Kidney glomerular epithelial cell (primary cell): ENCODE results near the gene CMIP.

Experiments
- DNase-seq: peaks from one replicate; lab custom pipeline; 2025; lab: John Stamatoyannopoulos, UW

CMIP gene

DNA sequence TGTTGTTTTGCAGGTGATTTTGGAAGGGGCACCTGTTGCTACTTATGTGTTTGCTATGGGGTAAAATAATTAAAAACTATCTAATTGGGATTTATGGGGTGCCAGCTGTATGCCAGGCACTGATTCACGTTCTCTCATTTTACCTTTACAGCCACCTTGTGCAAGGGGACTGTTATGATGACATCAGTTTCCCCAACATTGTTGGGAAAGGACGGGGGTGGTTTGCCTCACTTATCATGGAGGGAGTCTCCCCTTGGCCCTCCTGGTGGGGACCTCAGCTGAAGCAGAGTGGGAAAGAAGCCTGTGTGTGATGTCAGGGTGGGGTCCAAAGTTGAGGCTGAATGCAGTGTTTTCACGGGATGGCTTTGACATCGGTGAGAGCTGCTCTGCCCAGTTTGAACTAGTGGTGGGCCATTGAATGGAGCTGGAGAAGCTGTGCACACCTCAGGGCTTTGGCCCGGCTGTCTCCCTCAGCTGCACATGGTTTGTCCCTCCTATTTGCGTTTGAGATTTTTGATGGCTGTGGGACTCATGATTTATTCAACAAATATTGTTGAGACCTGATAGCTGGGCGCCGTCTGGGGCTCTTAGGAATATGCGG lies 36.1 kb downstream of the CMIP start:
- no peak for DNase-seq

GRCh38 chr16:81481207-81481821 lies 36.7 kb downstream of the CMIP start:
- DNase-seq = no peak

GRCh38 chr16:81482329-81483063 lies 37.9 kb downstream of the CMIP start:
- DNase-seq = no peak

- no peak for DNase-seq
Observed at GRCh38 chr16:81483064-81483969, 38.7 kb downstream of the CMIP start.

- DNase-seq = no peak
Observed at GRCh38 chr16:81483970-81484595, 39.5 kb downstream of the CMIP start.

- no peak for DNase-seq
Observed at GRCh38 chr16:81484908-81485624, 40.5 kb downstream of the CMIP start.

DNA sequence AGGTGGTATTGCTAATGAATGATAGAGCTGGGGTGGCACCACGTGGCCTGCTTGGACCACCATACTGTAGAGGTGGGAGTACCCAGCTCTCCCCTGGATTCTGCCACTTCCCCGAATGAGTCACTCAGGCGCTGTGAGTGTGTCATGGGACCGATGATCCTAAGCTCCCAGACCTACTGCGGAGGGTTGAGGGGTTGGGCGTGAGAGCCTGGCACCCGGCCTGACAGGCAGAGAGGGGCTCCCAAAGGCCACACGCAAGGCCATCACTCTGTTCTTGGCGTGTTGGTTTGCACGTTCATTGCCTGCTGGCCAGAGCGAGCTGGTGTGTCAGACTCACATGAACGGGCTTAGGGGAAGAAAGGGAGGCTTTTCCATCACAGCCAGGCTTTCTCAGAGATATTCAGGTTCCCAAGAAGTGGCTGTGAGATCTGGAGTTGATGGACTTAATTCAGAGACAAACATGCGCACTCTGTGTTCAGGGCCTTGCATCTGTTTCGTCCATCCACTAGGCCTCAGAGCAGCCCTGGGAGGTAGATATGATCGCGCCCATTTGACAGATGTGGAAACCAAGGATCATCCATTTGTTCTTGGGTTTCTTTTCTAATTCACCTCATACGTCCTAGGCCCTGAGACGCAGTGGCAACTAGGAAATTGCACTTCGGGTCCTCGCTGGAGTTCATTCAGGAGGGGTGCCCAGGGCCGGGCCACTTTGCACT lies 41.4 kb downstream of the CMIP start:
- no peak for DNase-seq

DNA sequence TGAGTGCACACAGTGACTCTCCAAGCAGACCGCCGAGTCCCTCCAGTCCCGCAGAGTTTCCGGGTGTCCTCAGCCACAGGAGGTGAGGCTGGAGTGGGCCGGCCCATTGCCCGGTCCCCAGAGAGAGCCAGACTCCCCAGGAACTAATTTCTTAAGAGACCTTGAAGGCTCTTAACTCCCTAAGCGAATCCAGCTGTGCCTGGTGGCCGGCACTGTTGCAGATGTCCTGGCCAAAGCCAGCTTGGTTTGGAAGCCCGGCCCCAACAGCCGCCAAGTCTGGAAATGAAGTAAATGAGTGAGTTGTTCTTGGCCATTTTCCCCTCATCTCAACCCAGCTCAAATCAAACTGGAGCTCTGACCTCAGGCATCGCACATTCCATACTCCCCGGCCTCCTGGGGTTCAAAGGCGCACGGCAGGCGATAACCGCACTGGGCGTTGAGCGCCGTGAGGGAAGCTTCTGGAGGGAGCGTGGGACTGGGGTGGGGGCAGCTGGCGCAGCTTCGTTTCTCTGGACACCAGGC lies 42.0 kb downstream of the CMIP start:
- DNase-seq = no peak

DNA sequence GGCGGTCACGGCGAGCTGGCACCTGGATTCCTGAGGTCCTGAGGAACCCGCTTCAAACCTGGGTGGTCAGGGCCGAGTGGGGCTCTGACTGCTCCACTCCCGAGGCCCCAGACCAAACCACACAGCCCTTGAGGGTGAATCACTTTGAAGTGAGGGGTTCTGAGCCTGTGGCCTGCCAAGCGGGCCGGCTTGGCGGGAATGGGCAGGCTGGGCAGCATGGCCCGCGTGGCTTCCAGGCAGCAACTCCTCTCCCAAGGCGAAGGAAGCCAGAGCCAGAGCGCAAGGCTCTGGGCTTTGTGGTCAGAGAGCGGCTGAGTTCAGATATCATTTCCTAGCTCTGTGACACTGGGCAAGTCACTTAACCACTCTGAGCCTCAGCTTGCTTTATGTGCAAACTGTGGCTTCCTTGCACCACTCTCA lies 42.7 kb downstream of the CMIP start:
- DNase-seq = no peak

DNA sequence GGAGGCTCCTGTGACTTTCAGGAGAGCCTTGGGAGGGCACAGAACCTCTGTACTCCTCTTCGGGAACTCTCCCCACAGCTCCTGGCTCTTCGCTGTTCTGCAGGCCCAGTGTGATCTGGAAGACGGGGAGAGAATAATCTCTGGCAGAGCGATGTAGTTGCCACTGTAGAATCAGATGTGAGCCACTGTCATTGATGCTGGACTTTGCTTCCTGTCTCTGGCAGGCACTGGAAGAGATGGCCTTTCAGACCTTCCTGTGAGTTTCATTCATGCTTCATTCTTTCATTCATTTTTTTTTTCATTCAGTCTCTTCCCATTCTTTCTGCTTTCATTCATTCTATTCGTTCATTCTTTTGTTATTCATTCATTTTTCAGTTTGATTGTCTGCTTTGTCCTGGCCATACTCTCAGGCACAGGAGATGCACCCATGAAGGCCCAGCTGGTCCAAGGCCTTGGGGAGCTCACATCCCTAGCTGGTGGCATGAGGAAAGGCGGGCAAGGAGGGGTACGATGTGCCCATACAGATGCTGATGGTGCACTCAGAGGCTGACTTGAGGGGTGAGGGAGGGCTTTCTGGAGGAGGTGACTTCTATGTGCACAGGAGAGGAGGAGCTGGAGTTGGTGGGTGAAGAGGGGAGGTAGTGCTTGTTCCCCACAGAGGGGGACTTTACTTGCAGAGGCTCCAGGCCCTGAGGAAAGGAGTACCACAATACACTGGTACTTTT lies 44.2 kb downstream of the CMIP start:
- no peak for DNase-seq

DNA sequence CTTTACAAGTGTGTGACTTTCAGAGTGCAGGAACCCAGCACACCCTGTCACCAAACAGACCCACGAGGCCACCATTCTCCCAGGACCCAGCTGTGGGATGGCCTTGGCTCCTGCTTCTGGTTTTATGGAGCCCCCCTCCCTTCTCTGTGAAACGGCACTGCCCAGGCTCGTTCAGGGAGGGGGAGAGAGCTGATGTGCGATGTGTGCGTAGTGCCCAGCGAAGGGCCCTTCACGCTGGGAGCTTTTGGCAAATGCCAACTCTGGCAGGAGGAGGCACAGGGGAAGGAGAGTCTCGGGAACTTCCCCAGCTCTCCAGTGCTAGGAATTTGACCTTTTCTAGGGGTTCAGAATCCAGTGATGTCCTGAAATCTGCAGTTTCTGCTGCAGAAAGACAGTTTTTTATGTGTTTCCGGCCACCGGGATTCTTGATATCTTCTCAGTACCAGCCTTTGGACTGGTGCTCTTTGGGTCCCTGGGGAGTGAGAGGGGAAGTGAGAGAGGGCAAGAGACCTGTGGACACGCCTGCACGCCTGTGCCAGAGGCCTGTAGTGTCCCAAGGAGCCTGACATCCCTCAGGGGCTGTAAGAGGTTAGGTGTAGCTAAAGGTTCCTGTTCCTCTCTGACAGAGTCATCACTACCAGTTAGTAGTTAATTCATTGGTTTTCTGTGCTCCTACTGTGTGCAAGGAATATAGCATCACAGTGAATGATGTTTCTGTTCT lies 45.1 kb downstream of the CMIP start:
- no peak for DNase-seq

- DNase-seq = no peak
Observed at GRCh38 chr16:81491541-81492188, 47.1 kb downstream of the CMIP start.

- no peak for DNase-seq
Observed at GRCh38 chr16:81492311-81492761, 47.7 kb downstream of the CMIP start.

GRCh38 chr16:81492965-81493754 lies 48.6 kb downstream of the CMIP start:
- DNase-seq = no peak

DNA sequence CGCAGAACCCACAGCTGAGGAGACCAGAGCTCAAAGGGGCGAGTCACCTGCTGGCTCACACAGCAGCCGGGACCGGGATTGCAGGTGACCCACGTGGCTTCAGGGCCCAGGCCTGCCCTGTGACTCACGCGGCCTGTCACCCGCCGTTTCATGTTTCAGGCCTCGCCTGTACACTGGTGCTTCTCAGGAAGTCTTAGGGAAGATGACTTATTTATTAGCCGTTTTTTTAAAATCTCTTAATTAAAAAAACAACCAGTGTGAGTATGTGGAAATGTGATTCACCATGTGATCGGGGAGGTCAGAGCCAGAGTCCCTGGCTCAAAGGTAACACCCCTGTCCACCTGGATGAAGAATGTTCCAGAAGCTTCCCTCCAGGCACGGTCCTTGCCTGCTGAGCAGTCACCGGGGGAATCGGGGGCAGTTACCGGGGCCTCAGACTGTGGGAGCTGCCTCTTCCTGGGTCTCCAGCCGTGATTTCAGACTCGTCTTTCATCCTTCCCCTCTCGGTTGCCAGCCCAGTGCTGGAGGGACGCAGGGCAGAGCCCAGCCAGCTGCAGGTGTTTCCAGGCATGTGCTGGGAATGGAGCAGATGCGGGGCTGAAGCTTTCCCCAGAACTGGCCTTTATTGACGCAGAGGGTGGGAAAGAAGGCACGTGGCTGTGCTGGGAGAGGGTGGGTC lies 49.3 kb downstream of the CMIP start:
- peak; percentile 71 for DNase-seq

DNA sequence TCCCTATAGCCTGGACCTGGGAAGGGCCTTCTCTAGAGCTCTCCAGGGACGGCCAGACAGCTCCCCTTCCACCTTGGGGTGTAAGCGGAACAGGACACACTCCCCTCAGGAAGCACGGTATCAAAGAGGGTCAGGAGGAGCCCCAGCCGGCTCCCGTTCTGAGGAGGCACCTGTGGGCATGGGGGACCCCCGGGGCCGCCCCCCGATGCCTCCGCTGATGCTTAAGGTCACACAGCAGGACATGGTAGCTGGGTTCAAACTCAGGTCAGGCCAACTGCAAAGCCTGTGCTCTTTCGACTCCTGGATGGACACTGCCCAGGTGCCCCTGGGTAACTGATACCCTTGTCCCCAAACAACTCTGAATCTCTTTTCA lies 49.8 kb downstream of the CMIP start:
- DNase-seq = no peak

DNA sequence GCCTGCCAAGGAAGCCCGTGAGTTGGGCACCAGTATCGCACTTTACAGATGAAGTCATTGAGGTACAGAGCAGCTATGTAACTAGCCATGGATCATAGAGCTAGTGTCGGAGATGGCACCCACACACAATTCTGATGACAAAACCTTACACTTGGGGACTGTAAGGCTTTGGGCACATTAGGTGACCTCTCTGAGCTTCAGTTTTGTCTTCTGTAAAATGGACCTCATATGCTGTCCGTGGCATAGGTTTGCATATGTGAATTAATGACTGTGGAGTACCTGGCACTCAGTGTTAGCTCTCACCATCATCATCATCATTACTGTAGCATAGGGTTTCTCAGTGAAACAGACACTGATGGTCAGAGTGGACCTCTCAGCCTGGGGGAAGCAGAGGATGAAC lies 50.3 kb downstream of the CMIP start:
- no peak for DNase-seq
